ENCODE measurements around the gene SFRP2.

The SFRP2 gene

DNA sequence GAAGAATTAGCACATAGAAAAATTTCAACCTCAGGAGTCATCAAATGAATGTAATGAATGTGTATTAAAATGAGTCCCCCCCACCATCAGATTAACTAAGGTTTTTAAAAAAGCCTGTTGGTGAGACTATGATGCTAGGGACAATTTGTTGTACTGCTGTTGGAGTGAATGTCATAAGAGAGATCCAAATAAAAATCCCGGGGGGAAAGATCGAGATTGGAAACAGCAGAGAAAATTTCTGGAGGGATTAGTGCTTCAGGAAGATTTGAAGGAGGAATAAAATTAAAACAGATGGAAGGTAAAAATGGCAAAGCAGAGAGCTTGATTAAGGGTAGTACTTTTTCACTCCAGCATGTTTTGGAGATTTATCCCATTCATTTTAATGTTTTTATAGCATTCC, 25.9 kb upstream of the SFRP2 start:
- no peak for DNase-seq (ENCODE audit: low read depth)
- H3K4me3 ChIP-seq (ENCODE audit: control insufficient read depth, low read depth, low read length), result no peak overlapping the region
- TF ChIP-seq, protein P1, sequence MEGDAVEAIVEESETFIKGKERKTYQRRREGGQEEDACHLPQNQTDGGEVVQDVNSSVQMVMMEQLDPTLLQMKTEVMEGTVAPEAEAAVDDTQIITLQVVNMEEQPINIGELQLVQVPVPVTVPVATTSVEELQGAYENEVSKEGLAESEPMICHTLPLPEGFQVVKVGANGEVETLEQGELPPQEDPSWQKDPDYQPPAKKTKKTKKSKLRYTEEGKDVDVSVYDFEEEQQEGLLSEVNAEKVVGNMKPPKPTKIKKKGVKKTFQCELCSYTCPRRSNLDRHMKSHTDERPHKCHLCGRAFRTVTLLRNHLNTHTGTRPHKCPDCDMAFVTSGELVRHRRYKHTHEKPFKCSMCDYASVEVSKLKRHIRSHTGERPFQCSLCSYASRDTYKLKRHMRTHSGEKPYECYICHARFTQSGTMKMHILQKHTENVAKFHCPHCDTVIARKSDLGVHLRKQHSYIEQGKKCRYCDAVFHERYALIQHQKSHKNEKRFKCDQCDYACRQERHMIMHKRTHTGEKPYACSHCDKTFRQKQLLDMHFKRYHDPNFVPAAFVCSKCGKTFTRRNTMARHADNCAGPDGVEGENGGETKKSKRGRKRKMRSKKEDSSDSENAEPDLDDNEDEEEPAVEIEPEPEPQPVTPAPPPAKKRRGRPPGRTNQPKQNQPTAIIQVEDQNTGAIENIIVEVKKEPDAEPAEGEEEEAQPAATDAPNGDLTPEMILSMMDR (IDR thresholded peaks at IDR 0.05; ENCODE audit: control insufficient read depth, insufficient read depth, low read depth, low read length, missing control alignments), result no peak

DNA sequence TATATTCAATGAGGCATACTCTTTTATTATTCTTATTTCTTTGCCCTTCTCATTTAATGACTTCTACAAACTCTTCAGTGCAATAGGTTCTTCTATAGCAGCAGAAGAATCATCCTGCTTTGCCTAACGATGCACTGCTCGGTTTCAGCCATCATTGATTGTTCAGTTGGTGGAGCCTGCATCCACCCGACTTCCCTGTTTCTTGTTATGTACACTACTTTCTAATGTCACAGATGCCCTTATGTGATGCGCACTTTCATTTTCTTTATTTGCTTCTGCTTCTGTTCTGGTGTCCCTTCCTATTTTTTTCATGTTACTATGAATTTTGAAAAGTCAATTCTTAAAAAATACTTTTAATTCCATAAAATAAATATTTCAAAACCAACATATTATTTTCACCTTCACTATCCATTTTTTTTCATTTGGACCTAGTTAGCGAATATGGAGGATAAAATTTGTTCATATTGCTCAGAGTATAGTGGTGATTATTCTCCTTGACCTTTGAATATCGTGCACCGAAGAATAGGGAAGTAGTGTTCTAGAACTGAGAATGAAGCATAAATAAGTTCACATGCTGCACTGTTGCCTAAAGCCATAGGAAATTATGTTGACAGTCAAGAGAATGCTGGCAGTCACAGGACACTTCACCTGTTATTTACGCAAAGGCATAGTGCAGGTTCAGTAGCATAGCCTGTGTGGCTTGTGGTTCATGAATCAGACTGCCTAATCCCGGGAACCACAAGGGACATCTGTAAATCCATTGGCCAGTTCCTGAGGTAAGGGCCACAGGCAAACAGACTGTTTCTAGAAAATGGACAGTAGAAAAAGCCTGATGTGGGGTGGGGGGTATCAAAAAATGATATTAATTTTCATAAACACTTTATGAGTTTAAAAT, 21.3 kb upstream of the SFRP2 start:
- DNase-seq (ENCODE audit: low read depth), result no peak
- no peak overlapping the region for H3K4me3 ChIP-seq (ENCODE audit: control insufficient read depth, low read depth, low read length)
- TF ChIP-seq, protein P1 (IDR thresholded peaks at IDR 0.05; ENCODE audit: control insufficient read depth, insufficient read depth, low read depth, low read length, missing control alignments), result no peak

DNA sequence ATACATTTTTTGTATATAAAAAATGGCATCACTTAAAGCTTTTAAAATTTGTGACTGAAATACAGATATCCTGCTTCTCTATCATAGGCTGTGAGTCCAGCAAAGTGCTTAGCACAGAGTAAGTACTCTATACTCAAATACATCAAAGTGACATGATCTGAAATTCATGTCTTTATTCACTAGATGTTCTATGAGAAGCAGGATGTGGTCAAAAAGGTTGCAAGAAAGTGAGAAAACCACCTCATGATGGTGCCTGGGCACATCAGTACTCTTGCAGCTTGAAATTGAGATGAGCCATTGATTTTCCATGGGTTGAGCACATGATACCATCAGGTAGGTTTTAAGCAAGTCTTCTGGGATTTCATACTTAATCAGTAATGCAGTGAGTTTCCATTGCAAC, 20.4 kb upstream of the SFRP2 start:
- TF ChIP-seq, protein P1 (IDR thresholded peaks at IDR 0.05; ENCODE audit: control insufficient read depth, insufficient read depth, low read depth, low read length, missing control alignments), result no peak
- DNase-seq (ENCODE audit: low read depth), result no peak
- H3K4me3 ChIP-seq (ENCODE audit: control insufficient read depth, low read depth, low read length), result no peak overlapping the region

DNA sequence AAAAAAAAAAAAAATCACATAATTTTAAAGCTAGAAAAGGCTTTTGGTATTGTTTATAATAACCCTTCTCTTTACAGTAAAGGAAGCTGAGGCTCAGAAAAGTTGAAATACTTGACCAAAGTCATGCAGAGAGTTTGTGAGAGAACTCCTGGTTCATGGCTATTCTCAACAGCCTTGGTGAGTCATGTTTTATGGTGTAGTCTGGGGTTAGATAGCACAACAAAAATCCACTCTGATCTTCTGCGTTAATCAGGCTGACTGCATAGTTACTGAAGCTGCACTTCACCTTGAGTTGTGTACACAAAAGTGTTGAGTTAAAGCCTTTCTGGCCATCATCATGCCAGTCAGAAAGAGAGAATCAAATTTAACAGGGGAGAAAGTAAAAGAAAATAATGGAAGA, 19.3 kb upstream of the SFRP2 start:
- TF ChIP-seq, protein P1 (IDR thresholded peaks at IDR 0.05; ENCODE audit: control insufficient read depth, insufficient read depth, low read depth, low read length, missing control alignments), result no peak
- no peak overlapping the region for H3K4me3 ChIP-seq (ENCODE audit: control insufficient read depth, low read depth, low read length)
- no peak for DNase-seq (ENCODE audit: low read depth)

DNA sequence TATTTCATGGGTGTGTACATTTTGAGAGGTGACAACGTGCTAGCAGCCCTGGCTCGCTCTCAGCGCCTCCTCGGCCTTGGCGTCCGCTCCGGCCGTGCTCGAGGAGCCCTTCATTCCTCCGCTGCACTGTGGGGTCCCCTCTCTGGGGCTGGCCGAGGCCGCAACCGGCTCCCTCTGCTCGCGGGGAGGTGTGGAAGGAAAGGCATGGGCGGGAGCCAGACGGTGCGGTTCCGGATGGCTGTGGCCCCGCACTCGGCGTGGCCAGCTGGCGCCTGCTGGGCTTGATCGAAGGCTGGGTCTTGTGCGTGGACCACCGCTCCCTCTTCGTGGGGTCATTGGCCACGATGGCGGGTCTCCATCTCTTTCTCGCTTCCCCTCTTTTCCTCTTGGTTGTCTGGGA, 17.2 kb upstream of the SFRP2 start:
- no peak overlapping the region for H3K4me3 ChIP-seq (ENCODE audit: control insufficient read depth, low read depth, low read length)
- DNase-seq (ENCODE audit: low read depth), result no peak
- TF ChIP-seq, protein P1 (IDR thresholded peaks at IDR 0.05; ENCODE audit: control insufficient read depth, insufficient read depth, low read depth, low read length, missing control alignments), result no peak

DNA sequence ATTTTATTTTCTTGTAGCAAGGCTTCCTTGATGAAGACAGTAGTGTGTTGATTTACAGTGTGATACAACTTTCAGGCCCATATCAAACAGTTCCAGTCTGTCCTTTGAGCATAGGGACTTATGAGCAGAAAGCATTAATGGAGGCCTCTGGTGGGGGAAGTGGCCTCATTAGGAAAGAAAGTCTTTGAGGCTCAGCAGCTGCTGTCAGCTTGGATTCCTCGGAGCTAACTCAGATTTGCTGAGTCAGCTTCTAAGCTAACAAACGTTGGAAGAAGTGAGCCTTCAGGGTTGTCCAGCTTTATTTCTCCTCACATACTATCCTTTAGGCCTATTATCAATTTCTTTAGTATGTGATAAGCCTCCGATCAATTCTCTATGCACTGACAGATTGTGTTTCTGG, 15.8 kb upstream of the SFRP2 start:
- TF ChIP-seq, protein P1 (IDR thresholded peaks at IDR 0.05; ENCODE audit: control insufficient read depth, insufficient read depth, low read depth, low read length, missing control alignments), result no peak
- H3K4me3 ChIP-seq (ENCODE audit: control insufficient read depth, low read depth, low read length), result no peak overlapping the region

More for the DNA sequence above, 15.8 kb upstream of the SFRP2 start:
- no peak for DNase-seq (ENCODE audit: low read depth)
